Measurements from ENCODE around the gene SEMA4G. TPM values are rescaled to one million over a fixed set of nuclear protein-coding genes. Genes with fewer than 3 reads are reported as not detected.
"Not testable (repeated sequence)": the region's sequence is repeated elsewhere in the genome, so short reads cannot be mapped to it uniquely, and the experiment has no call there.

Gene SEMA4G
- total RNA-seq, 1 experiment from 2014 or later: 1.1 TPM

GRCh38 chr10:100970914-100971811, 1.9 kb downstream of the SEMA4G start:
- no peak for DNase-seq (ENCODE audit: extremely low read depth, low read depth)

- no peak for DNase-seq (ENCODE audit: extremely low read depth, low read depth)
Measured at GRCh38 chr10:100972115-100972903, 3.0 kb downstream of the SEMA4G start.

- DNase-seq (ENCODE audit: extremely low read depth, low read depth): no peak
Measured at GRCh38 chr10:100972904-100973535, 3.7 kb downstream of the SEMA4G start.

- DNase-seq (ENCODE audit: extremely low read depth, low read depth): not testable (repeated sequence)
Measured at GRCh38 chr10:100975397-100975796, 6.1 kb downstream of the SEMA4G start.

- DNase-seq (ENCODE audit: extremely low read depth, low read depth): no peak
Measured at GRCh38 chr10:100976906-100977305, 7.6 kb downstream of the SEMA4G start.

GRCh38 chr10:100977436-100977835, 8.1 kb downstream of the SEMA4G start:
- no peak for DNase-seq (ENCODE audit: extremely low read depth, low read depth)

- DNase-seq (ENCODE audit: extremely low read depth, low read depth): no peak
Measured at GRCh38 chr10:100978121-100978900, 9.0 kb downstream of the SEMA4G start.

GRCh38 chr10:100978901-100979195, 9.5 kb downstream of the SEMA4G start:
- no peak for DNase-seq (ENCODE audit: extremely low read depth, low read depth)

GRCh38 chr10:100979791-100980272, 10.5 kb downstream of the SEMA4G start:
- no peak for DNase-seq (ENCODE audit: extremely low read depth, low read depth)

- DNase-seq (ENCODE audit: extremely low read depth, low read depth): no peak
Measured at GRCh38 chr10:100980311-100980710, 11.0 kb downstream of the SEMA4G start.

- DNase-seq (ENCODE audit: extremely low read depth, low read depth): no peak
Measured at GRCh38 chr10:100980711-100981110, 11.4 kb downstream of the SEMA4G start.

GRCh38 chr10:100981178-100981772, 12.0 kb downstream of the SEMA4G start:
- DNase-seq (ENCODE audit: extremely low read depth, low read depth): no peak

- no peak for DNase-seq (ENCODE audit: extremely low read depth, low read depth)
Measured at GRCh38 chr10:100982916-100983830, 13.9 kb downstream of the SEMA4G start.

- DNase-seq (ENCODE audit: extremely low read depth, low read depth): no peak
Measured at GRCh38 chr10:100983868-100984671, 14.8 kb downstream of the SEMA4G start.

GRCh38 chr10:100984672-100985177, 15.4 kb downstream of the SEMA4G start:
- DNase-seq (ENCODE audit: extremely low read depth, low read depth): no peak

GRCh38 chr10:100985336-100985735, 16.0 kb downstream of the SEMA4G start:
- no peak for DNase-seq (ENCODE audit: extremely low read depth, low read depth)

- DNase-seq (ENCODE audit: extremely low read depth, low read depth): no peak
Measured at GRCh38 chr10:100986623-100986951, 17.3 kb downstream of the SEMA4G start.
